Measurements from ENCODE around the gene MTMR2. TPM values are rescaled to one million over a fixed set of nuclear protein-coding genes. Genes with fewer than 3 reads are reported as not detected.

Gene MTMR2
- polyA plus RNA-seq, 1 of the 3 experiments (the other 2 are of a cell fraction): 8.6 TPM

- POLR2A ChIA-PET: interaction anchor here (0.6 to 0.7 kb wide), 2 partner anchors 36 to 132 kb away, joined by 3 read pairs; no protein-coding TSS in a partner anchor
- H3K79me2 ChIP-seq (ENCODE audit: insufficient read depth): peaks cover 85% of the 10 kb centered on the region
- CTCF ChIA-PET: interaction anchor here (1.2 to 2.7 kb wide), 4 partner anchors 45 to 637 kb away, joined by 3 to 10 read pairs (median 4); partner anchors contain the start of genes CCDC82, JRKL and MAML2
- H3K9ac ChIP-seq: peak overlapping the region; percentile 93
- WGBS (ENCODE audit: low lambda C conversion rate): 5% methylated on average over 26 of the region's 29 CpGs
- H3K27me3 ChIP-seq (ENCODE audit: insufficient read depth): no peaks in the 10 kb centered on the region
- TF ChIP-seq RFX5 (IDR thresholded peaks at IDR 0.05; ENCODE audit: low read length): no peak
- peak; percentile 24; the same call in 1 of the 2 replicates for TF ChIP-seq SIN3A (IDR thresholded peaks at IDR 0.05; ENCODE audit: borderline replicate concordance, low read depth, low read length)
- TF ChIP-seq IRF3 (IDR thresholded peaks at IDR 0.05; ENCODE audit: low read depth, low read length): no peak
- no peak for TF ChIP-seq TCF12 (IDR thresholded peaks at IDR 0.05)
- peak; percentile 51 for TF ChIP-seq MXI1 (IDR thresholded peaks at IDR 0.05; ENCODE audit: low read depth, low read length)
- peak; percentile 83 for TF ChIP-seq USF1 (IDR thresholded peaks at IDR 0.05; ENCODE audit: borderline replicate concordance, low read depth)
- no peak for TF ChIP-seq RXRA (IDR thresholded peaks at IDR 0.05; ENCODE audit: borderline replicate concordance, low read depth)
- TF ChIP-seq USF2 (IDR thresholded peaks at IDR 0.05; ENCODE audit: borderline replicate concordance, low read depth, low read length): peak; percentile 26; the same call in 1 of the 2 replicates
- DNase-seq: peak; percentile 18
- peaks cover 13 to 33% of the 10 kb centered on the region in 2 experiments for H3K4me1 ChIP-seq (ENCODE audit: control insufficient read depth in 1 of 2, insufficient read depth in 2 of 2, low read depth in 1 of 2, low read length in 1 of 2)
- peak overlapping the region; percentile 94 to 97 for H3K27ac ChIP-seq (ENCODE audit: low read depth in 2 of 2, low read length in 1 of 2)
- H3K9me2 ChIP-seq: no peaks in the 10 kb centered on the region
- peaks cover 8% of the 10 kb centered on the region for H3F3A ChIP-seq (replicated peaks; ENCODE audit: insufficient read depth)
- H3K9me3 ChIP-seq: no peaks in the 10 kb centered on the region
- H3K4me2 ChIP-seq: peak overlapping the region; percentile 94
- H3K4me3 ChIP-seq (ENCODE audit: low read depth in 2 of 2, low read length in 1 of 2): peak overlapping the region; percentile 84 to 96
- H4K20me1 ChIP-seq (ENCODE audit: insufficient read depth): peaks cover 4% of the 10 kb centered on the region; the same call in 1 of the 2 replicates
- H3K36me3 ChIP-seq (replicated peaks in 1 of 2; ENCODE audit: control insufficient read depth in 1 of 2, insufficient read depth in 2 of 2, low read length in 1 of 2): peaks cover 15 to 17% of the 10 kb centered on the region in 2 experiments
- H2AFZ ChIP-seq (ENCODE audit: low read depth): peak overlapping the region; percentile 92
Observed at GRCh38 chr11:95790933-95791708, 132.8 kb downstream of the MTMR2 start.

GRCh38 chr11:95790123-95790932, 133.6 kb downstream of the MTMR2 start, which contains the start of gene CEP57:
TSS of gene CEP57 (plus strand) at chr11:95790498. CDS start at chr11:95790699, 201 bp downstream.
- POLR2A ChIA-PET: interaction anchor here (0.6 to 2.0 kb wide), 6 partner anchors 37 to 733 kb away, joined by 3 to 9 read pairs (median 3); partner anchors contain the start of genes CCDC82, JRKL and SRSF8
- DNase-seq: peak; percentile 83
- whole genome bisulfite sequencing (ENCODE audit: low lambda C conversion rate): 2% methylated on average over 30 of the region's 55 CpGs
- no peaks in the 10 kb centered on the region for H3K9me3 ChIP-seq
- peak within 1 kb of the TSS; percentile 94 to 97 for H3K27ac ChIP-seq (ENCODE audit: low read depth in 2 of 2, low read length in 1 of 2)
- H3K9ac ChIP-seq: peak within 1 kb of the TSS; percentile 93
- H3K36me3 ChIP-seq (replicated peaks in 1 of 2; ENCODE audit: control insufficient read depth in 1 of 2, insufficient read depth in 2 of 2, low read length in 1 of 2): peaks cover 23 to 25% of the 10 kb centered on the region in 2 experiments
- peaks cover 4% of the 10 kb centered on the region; the same call in 1 of the 2 replicates for H4K20me1 ChIP-seq (ENCODE audit: insufficient read depth)
- no peaks in the 10 kb centered on the region for H3K27me3 ChIP-seq (ENCODE audit: insufficient read depth)
- peaks cover 8 to 33% of the 10 kb centered on the region in 2 experiments for H3K4me1 ChIP-seq (ENCODE audit: control insufficient read depth in 1 of 2, insufficient read depth in 2 of 2, low read depth in 1 of 2, low read length in 1 of 2)
- peak within 1 kb of the TSS; percentile 84 to 96 for H3K4me3 ChIP-seq (ENCODE audit: low read depth in 2 of 2, low read length in 1 of 2)
- peaks cover 8% of the 10 kb centered on the region for H3F3A ChIP-seq (replicated peaks; ENCODE audit: insufficient read depth)
- no peaks in the 10 kb centered on the region for H3K9me2 ChIP-seq
- peaks cover 80% of the 10 kb centered on the region for H3K79me2 ChIP-seq (ENCODE audit: insufficient read depth)
- peak within 1 kb of the TSS; percentile 92 for H2AFZ ChIP-seq (ENCODE audit: low read depth)
- H3K4me2 ChIP-seq: peak within 1 kb of the TSS; percentile 94
- CTCF ChIA-PET: interaction anchor here (1.0 to 2.7 kb wide), 5 partner anchors 9 to 636 kb away, joined by 3 to 10 read pairs (median 3); partner anchors contain the start of genes CCDC82 and JRKL
- no peak for TF ChIP-seq JUND (IDR thresholded peaks at IDR 0.05)
- TF ChIP-seq IRF3 (IDR thresholded peaks at IDR 0.05; ENCODE audit: low read depth, low read length): peak; percentile 47
- peak; percentile 31; the same call in 1 of the 2 replicates for TF ChIP-seq FOXJ3 (CRISPR knock-in tag; IDR thresholded peaks at IDR 0.05)
- peak; percentile 54; the same call in 1 of the 2 replicates for TF ChIP-seq TAF1 (IDR thresholded peaks at IDR 0.05; ENCODE audit: borderline replicate concordance, low read depth, low read length)
- TF ChIP-seq YY1 (IDR thresholded peaks at IDR 0.05; ENCODE audit: low read depth): peak; percentile 87
- peak; percentile 57 for TF ChIP-seq POLR2AphosphoS5 (IDR thresholded peaks at IDR 0.05; ENCODE audit: low read depth, low read length)
- TF ChIP-seq MXI1 (IDR thresholded peaks at IDR 0.05; ENCODE audit: low read depth, low read length): peak; percentile 4
- peak; percentile 16; the same call in 1 of the 2 replicates for TF ChIP-seq SIN3A (IDR thresholded peaks at IDR 0.05; ENCODE audit: borderline replicate concordance, low read depth, low read length)
- peak; percentile 3; the same call in 1 of the 2 replicates for TF ChIP-seq ZBTB33 (IDR thresholded peaks at IDR 0.05; ENCODE audit: borderline replicate concordance, low read depth)
- no peak for TF ChIP-seq MEF2A (IDR thresholded peaks at IDR 0.05; ENCODE audit: borderline replicate concordance, low read depth)
- peak; percentile 74 for TF ChIP-seq RFX5 (IDR thresholded peaks at IDR 0.05; ENCODE audit: low read length)
- TF ChIP-seq NFIC (IDR thresholded peaks at IDR 0.05; ENCODE audit: borderline replicate concordance): 0 out of 2 replicates have a peak, but pooled peaks have one; percentile 13
